Panc1 (cell line): ENCODE measurements around the gene TRPV5. TPM values are rescaled to one million over a fixed set of nuclear protein-coding genes. Genes with fewer than 3 reads are reported as not detected.

ENCODE experiments used
- ATAC-seq: fragments of 200-7000 bp; cut with Tn5 transposase; 2 replicates; pipeline ENCODE4 v1.9.1; 2020; ENCODE audit warnings: mild to moderate bottlenecking, moderate library complexity
- BruUV-seq: library from RNA; stranded (reverse); fragments of 400-500 nt; replicated peaks from 2 replicates; lab custom pipeline; 2021; lab: Mats Ljungman, UMichigan
- CTCF ChIA-PET: fragments of 300-600 bp; sonication (Branson Sonifier 250); formaldehyde crosslinking; loops from one replicate; lab custom pipeline; 2022; ENCODE audit warnings: antibody characterized with exemption; lab: Charles Lee
- POLR2A ChIA-PET: fragments of 300-600 bp; sonication (Branson Sonifier 250); formaldehyde crosslinking; loops from one replicate; lab custom pipeline; 2022; ENCODE audit warnings: antibody characterized with exemption; lab: Charles Lee
- DNase-seq: peaks from one replicate; pipeline ENCODE4 v3.0.0-alpha.2; 2010; ENCODE audit warnings: low read depth, low spot score
- H3K27ac ChIP-seq: 2 replicates; pipeline ENCODE4 v1.5.1; 2011; ENCODE audit warnings: mild to moderate bottlenecking, low read length, inconsistent platforms
- H3K27me3 ChIP-seq: fragments of 200-500 bp; sonication (Bioruptor generic); 2 replicates; pipeline ENCODE4 v1.6.0; 2014; ENCODE audit warnings: low read length, inconsistent platforms; ENCODE audit not compliant: control insufficient read depth, insufficient read depth
- H3K36me3 ChIP-seq: fragments of 200-500 bp; sonication (Bioruptor generic); 2 replicates; pipeline ENCODE4 v1.5.1; 2014; ENCODE audit warnings: inconsistent platforms, mild to moderate bottlenecking, low read length, moderate library complexity; ENCODE audit not compliant: control insufficient read depth, insufficient read depth
- H3K4me1 ChIP-seq: 2 replicates; pipeline ENCODE4 v1.5.1; 2011; ENCODE audit warnings: inconsistent platforms, mild to moderate bottlenecking, low read length, moderate library complexity; ENCODE audit not compliant: control insufficient read depth, insufficient read depth
- H3K4me3 ChIP-seq, 2 experiments: 2 replicates each; pipeline ENCODE4 v1.5.1; 2011 to 2012; ENCODE audit warnings: low read depth in 2 of 2, low read length in 2 of 2, mild to moderate bottlenecking in 2 of 2, inconsistent platforms in 1 of 2, moderate library complexity in 1 of 2
- H3K9me3 ChIP-seq: fragments of 200-500 bp; sonication (Bioruptor generic); 2 replicates; pipeline ENCODE4 v1.5.1; 2014; ENCODE audit warnings: low read depth, mild to moderate bottlenecking, inconsistent platforms, low read length, moderate library complexity; ENCODE audit not compliant: control insufficient read depth, insufficient read depth
- POLR2AphosphoS5 ChIP-seq: IDR thresholded peaks from 2 replicates; pipeline ENCODE4 v1.6.1; 2012; ENCODE audit warnings: mild to moderate bottlenecking, low read depth, low read length, moderate library complexity
- SIN3A ChIP-seq: IDR thresholded peaks from 2 replicates; pipeline ENCODE4 v1.6.1; 2012; ENCODE audit warnings: low read depth, mild to moderate bottlenecking, low read length, moderate library complexity, borderline replicate concordance; ENCODE audit not compliant: insufficient read depth
- TCF7L2 ChIP-seq: IDR thresholded peaks from 2 replicates; pipeline ENCODE4 v1.6.1; 2011; ENCODE audit warnings: mild to moderate bottlenecking, low read depth, low read length, inconsistent platforms
- in situ Hi-C: cut with HindIII; loops from 2 replicates; pipeline ENCODE4 v1.10.0; 2016; ENCODE audit warnings: low sequenced_read_pairs, low pct_unique_long_range_greater_than_20kb
- intact Hi-C: fragments of 100-400 bp; cut with micrococcal nuclease; formaldehyde crosslinking; loops from one replicate; pipeline ENCODE4 v1.10.0; 2022; ENCODE audit not compliant: unreplicated experiment
- total RNA-seq: library from RNA; stranded (reverse); gene quantifications from one replicate; pipeline ENCODE4 v1.2.1, GENCODE V29; 2021; ENCODE audit not compliant: unreplicated experiment
- TF ChIP-seq, protein P1 (sequence below): fragments of 450-650 bp; IDR thresholded peaks from 2 replicates; pipeline ENCODE4 v1.5.1; 2017; ENCODE audit warnings: mild to moderate bottlenecking
- TF ChIP-seq, protein P2 (sequence below), 2 experiments: IDR thresholded peaks; 2 replicates each; pipeline ENCODE4 v1.6.1; 2011 to 2012; ENCODE audit warnings: low read depth in 2 of 2, control low read depth in 1 of 2, low read length in 1 of 2, mild to moderate bottlenecking in 1 of 2, moderate library complexity in 1 of 2; ENCODE audit not compliant: insufficient read depth in 1 of 2

The TRPV5 gene
- total RNA-seq, 1 experiment from 2014 or later = not detected

DNA sequence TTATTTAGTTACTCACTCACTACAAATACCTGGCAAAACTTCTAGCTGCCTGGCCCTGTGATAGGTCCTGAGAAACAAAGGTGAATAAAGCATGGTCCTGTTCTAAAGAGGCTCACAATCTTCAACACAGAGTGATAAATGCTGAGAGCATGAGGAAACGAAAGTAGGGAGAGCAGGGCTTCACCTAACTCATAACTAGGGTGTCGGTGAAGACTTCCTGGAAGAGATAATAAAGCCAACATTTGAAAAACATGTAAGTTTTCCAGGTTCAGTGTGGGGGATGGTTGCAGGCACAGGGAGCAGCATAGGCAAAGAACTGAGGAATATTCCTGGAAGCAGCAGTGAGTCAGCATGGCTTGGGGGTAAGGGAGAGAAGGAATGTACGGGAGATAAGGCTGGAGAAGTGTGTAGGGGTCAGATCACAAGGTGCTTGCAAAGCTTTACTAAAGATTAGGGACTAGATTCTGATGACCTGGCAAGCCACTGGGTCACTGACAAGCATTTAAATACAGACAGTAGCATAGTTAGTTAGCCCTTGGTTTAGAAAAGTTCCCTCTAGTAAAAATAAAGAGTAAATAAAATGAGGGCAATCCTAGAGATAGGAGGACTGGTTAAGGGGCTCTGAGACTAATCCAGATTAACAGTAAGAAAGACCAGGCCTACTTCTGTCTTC is 23.5 kb upstream of the TRPV5 start:
- Histone ChIP-seq H3K27me3 (no peaks in the 10 kb centered on the region), H3K36me3 (no peaks in the 10 kb centered on the region), H3K27ac (no peak overlapping the region), H3K4me1 (no peaks in the 10 kb centered on the region), H3K9me3 (no peaks in the 10 kb centered on the region), H3K4me3 (no peak overlapping the region)
- BruUV-seq = no TSS peak
- no peak for DNase-seq
- ATAC-seq = 0 out of 2 replicates have a peak, but pooled peaks have one; percentile 66
- ChIA-PET CTCF (no interaction called here), POLR2A (no interaction called here)
- in situ Hi-C loops = no loop called here
- intact Hi-C loops = no loop called here
- TF ChIP-seq TCF7L2 (no peak), POLR2AphosphoS5 (no peak), SIN3A (no peak)
- TF ChIP-seq, protein P1, sequence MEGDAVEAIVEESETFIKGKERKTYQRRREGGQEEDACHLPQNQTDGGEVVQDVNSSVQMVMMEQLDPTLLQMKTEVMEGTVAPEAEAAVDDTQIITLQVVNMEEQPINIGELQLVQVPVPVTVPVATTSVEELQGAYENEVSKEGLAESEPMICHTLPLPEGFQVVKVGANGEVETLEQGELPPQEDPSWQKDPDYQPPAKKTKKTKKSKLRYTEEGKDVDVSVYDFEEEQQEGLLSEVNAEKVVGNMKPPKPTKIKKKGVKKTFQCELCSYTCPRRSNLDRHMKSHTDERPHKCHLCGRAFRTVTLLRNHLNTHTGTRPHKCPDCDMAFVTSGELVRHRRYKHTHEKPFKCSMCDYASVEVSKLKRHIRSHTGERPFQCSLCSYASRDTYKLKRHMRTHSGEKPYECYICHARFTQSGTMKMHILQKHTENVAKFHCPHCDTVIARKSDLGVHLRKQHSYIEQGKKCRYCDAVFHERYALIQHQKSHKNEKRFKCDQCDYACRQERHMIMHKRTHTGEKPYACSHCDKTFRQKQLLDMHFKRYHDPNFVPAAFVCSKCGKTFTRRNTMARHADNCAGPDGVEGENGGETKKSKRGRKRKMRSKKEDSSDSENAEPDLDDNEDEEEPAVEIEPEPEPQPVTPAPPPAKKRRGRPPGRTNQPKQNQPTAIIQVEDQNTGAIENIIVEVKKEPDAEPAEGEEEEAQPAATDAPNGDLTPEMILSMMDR = no peak
- TF ChIP-seq, protein P2, sequence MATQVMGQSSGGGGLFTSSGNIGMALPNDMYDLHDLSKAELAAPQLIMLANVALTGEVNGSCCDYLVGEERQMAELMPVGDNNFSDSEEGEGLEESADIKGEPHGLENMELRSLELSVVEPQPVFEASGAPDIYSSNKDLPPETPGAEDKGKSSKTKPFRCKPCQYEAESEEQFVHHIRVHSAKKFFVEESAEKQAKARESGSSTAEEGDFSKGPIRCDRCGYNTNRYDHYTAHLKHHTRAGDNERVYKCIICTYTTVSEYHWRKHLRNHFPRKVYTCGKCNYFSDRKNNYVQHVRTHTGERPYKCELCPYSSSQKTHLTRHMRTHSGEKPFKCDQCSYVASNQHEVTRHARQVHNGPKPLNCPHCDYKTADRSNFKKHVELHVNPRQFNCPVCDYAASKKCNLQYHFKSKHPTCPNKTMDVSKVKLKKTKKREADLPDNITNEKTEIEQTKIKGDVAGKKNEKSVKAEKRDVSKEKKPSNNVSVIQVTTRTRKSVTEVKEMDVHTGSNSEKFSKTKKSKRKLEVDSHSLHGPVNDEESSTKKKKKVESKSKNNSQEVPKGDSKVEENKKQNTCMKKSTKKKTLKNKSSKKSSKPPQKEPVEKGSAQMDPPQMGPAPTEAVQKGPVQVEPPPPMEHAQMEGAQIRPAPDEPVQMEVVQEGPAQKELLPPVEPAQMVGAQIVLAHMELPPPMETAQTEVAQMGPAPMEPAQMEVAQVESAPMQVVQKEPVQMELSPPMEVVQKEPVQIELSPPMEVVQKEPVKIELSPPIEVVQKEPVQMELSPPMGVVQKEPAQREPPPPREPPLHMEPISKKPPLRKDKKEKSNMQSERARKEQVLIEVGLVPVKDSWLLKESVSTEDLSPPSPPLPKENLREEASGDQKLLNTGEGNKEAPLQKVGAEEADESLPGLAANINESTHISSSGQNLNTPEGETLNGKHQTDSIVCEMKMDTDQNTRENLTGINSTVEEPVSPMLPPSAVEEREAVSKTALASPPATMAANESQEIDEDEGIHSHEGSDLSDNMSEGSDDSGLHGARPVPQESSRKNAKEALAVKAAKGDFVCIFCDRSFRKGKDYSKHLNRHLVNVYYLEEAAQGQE (IDR thresholded peaks at IDR 0.05; ENCODE audit: insufficient read depth in 1 of 2, low read depth in 2 of 2, low read length in 1 of 2) = no peak

DNA sequence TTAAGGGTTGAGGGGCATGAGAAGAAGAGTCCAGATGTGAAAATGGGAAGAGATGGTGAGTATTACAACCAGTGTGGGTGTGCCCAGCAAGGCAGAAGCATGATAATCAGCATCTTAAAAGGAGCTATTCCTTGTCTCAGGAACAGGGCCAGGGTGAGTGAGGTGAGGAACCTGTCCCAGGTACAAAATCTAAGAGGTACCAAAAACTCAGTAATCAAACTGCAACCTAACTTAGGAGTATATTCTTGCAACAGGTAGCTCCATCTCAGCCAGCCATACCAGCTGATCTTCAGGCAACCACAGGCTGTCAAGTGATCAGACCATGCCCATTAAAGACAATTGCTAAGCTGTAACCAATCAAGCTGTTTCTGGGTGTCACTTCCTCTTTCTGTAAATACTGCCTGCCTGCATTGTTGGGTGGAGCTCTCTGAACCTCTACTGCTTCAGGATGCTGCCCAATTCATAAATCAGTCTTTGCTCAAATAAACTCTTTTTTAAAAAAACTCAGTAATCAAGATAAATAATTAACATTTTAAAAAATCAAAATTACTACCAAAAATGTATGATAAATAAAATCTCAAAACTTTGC is 21.2 kb upstream of the TRPV5 start:
- Histone ChIP-seq H3K9me3 (no peaks in the 10 kb centered on the region), H3K4me1 (no peaks in the 10 kb centered on the region), H3K4me3 (no peak overlapping the region), H3K27ac (no peak overlapping the region), H3K36me3 (no peaks in the 10 kb centered on the region), H3K27me3 (no peaks in the 10 kb centered on the region)
- no peak for DNase-seq
- in situ Hi-C loops (no loop called here), intact Hi-C loops (no loop called here)
- CTCF ChIA-PET = no interaction called here
- TF ChIP-seq SIN3A (no peak), TCF7L2 (no peak), POLR2AphosphoS5 (no peak)
- TF ChIP-seq, protein P2 (IDR thresholded peaks at IDR 0.05; ENCODE audit: insufficient read depth in 1 of 2, low read depth in 2 of 2, low read length in 1 of 2) = no peak
- TF ChIP-seq, protein P1 = no peak
- ATAC-seq = no peak
- no TSS peak for BruUV-seq
- POLR2A ChIA-PET = no interaction called here
